ENCODE data around the gene LPIN2.

LPIN2 gene

GRCh38 chr18:3002732-3003131 is 10.2 kb downstream of the LPIN2 start:
- no peak for DNase-seq

GRCh38 chr18:2998644-2999043 is 14.3 kb downstream of the LPIN2 start:
- no peak for DNase-seq

- DNase-seq = no peak
Observed at GRCh38 chr18:2997846-2998564, 14.9 kb downstream of the LPIN2 start.

- no peak for DNase-seq
Observed at GRCh38 chr18:2997429-2997828, 15.5 kb downstream of the LPIN2 start.

- DNase-seq = no peak
Observed at GRCh38 chr18:2994603-2995432, 18.1 kb downstream of the LPIN2 start.

- DNase-seq = no peak
Observed at GRCh38 chr18:2994020-2994589, 18.8 kb downstream of the LPIN2 start.

GRCh38 chr18:2992995-2993877 is 19.7 kb downstream of the LPIN2 start:
- no peak for DNase-seq

- DNase-seq = no peak
Observed at GRCh38 chr18:2990956-2991640, 21.8 kb downstream of the LPIN2 start.

GRCh38 chr18:2987876-2988790 is 24.8 kb downstream of the LPIN2 start:
- no peak for DNase-seq

GRCh38 chr18:2986150-2986865 is 26.6 kb downstream of the LPIN2 start:
- no peak for DNase-seq

- no peak for DNase-seq
Observed at GRCh38 chr18:2985628-2986027, 27.3 kb downstream of the LPIN2 start.

GRCh38 chr18:2984703-2985261 is 28.2 kb downstream of the LPIN2 start:
- no peak for DNase-seq

GRCh38 chr18:2984091-2984490 is 28.9 kb downstream of the LPIN2 start:
- no peak for DNase-seq

- no peak for DNase-seq
Observed at GRCh38 chr18:2983296-2983695, 29.6 kb downstream of the LPIN2 start.

- DNase-seq = no peak
Observed at GRCh38 chr18:2982452-2983269, 30.3 kb downstream of the LPIN2 start.

GRCh38 chr18:2982022-2982421 is 30.9 kb downstream of the LPIN2 start:
- no peak for DNase-seq

- DNase-seq = no peak
Observed at GRCh38 chr18:2981212-2981728, 31.7 kb downstream of the LPIN2 start.

GRCh38 chr18:2979871-2980790 is 32.8 kb downstream of the LPIN2 start:
- no peak for DNase-seq

Data from GOT3 (cell line).